ENCODE results near the gene MAP3K20.
"Not testable (repeated sequence)": the region's sequence is repeated elsewhere in the genome, so short reads cannot be mapped to it uniquely, and the experiment has no call there.

Gene MAP3K20

GRCh38 chr2:173193925-173194324, 118.3 kb downstream of the MAP3K20 start:
- no peak for DNase-seq (ENCODE audit: extremely low read depth in 1 of 2, low read depth in 1 of 2)

DNA sequence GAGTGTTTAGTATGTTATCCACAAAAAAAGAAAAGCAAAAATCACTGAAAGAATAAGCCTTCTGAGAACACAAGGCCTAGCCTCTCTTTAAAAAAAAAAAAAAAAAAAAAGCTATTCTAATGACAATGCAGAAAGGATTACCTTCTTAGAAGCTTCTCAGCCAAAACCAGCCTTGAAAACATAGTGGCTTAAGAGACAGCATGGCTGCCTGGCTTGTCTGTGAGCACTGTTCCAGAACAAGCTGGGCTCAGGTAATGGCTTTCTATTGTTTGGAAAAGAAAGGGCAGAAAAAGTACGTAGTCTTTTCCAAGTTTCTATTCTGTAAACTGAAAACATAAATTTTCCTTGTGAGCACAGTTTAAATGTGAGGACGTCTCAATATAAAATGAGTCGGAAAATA, 119.5 kb downstream of the MAP3K20 start:
- no peak for DNase-seq (ENCODE audit: extremely low read depth in 1 of 2, low read depth in 1 of 2)

- DNase-seq (ENCODE audit: extremely low read depth in 1 of 2, low read depth in 1 of 2) = no peak
Measured at GRCh38 chr2:173196080-173196479, 120.4 kb downstream of the MAP3K20 start.

- no peak for DNase-seq (ENCODE audit: extremely low read depth in 1 of 2, low read depth in 1 of 2)
Measured at GRCh38 chr2:173196638-173197037, 121.0 kb downstream of the MAP3K20 start.

GRCh38 chr2:173198327-173198726, 122.7 kb downstream of the MAP3K20 start:
- DNase-seq (ENCODE audit: extremely low read depth in 1 of 2, low read depth in 1 of 2) = no peak

- DNase-seq (ENCODE audit: extremely low read depth in 1 of 2, low read depth in 1 of 2) = no peak
Measured at GRCh38 chr2:173199294-173199693, 123.6 kb downstream of the MAP3K20 start.

DNA sequence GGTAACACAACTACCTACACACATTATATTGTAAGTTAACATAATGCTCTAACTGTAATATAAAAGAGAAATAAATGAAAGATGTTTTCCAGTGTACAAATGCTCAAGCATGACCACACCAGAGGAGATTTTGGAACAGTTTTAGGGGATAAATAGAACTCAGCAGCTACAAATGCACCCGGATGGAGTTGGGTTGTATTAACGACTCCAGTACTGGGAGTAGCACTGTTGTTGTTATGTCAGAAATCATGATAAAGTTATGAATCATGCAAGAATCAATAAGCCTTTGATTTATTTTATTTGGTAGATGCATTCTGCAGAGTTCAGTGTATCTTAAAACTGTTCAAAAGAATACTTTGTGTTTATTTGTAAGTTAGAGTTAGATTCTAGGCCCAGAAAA, 126.9 kb downstream of the MAP3K20 start:
- DNase-seq (ENCODE audit: extremely low read depth in 1 of 2, low read depth in 1 of 2) = no peak

- no peak for DNase-seq (ENCODE audit: extremely low read depth in 1 of 2, low read depth in 1 of 2)
Measured at GRCh38 chr2:173204316-173204715, 128.7 kb downstream of the MAP3K20 start.

DNA sequence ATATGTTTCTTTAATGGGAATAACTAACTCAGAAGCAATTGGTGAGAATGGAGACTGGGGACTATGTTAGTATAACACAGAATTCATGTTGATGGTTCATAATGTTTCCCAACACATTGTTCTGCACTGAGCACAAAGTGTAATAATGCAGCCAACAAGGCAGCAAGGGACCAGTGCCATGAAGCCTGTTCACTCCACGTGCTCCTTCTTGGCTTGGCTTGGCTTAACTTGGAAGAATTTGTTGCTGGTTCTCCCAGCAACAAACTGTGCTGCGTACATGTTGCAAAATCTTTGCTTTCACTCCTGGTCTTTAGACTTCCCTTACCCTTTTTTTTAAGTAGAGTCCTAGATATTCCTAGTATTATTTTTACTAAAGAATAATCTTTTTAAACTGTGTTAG, 129.7 kb downstream of the MAP3K20 start:
- no peak for DNase-seq (ENCODE audit: extremely low read depth in 1 of 2, low read depth in 1 of 2)

GRCh38 chr2:173207124-173207523, 131.5 kb downstream of the MAP3K20 start:
- DNase-seq (ENCODE audit: extremely low read depth in 1 of 2, low read depth in 1 of 2) = not testable (repeated sequence)

GRCh38 chr2:173210270-173211196, 134.9 kb downstream of the MAP3K20 start:
- peak in 1 of 2 donors; percentile 2 for DNase-seq (ENCODE audit: extremely low read depth in 1 of 2, low read depth in 1 of 2)

DNA sequence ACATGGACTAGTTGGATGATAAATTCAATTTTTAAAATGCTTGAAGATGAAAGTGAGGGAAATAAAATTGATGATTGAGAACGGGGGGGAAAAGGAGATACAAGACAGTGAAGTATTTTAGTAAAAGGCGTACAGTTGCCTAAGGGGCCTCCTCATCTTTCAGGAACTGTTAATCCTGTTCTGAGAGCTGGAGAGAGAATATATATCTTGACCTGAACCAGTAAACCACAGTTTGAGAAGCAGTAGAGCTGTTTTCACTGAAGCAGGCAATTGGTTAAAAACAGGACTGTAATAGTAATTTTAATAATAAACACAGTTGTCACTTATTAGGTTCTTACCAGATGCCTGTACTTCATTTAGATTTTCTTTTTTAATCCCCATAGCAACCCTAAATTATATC, 137.5 kb downstream of the MAP3K20 start:
- no peak for DNase-seq (ENCODE audit: extremely low read depth in 1 of 2, low read depth in 1 of 2)

DNA sequence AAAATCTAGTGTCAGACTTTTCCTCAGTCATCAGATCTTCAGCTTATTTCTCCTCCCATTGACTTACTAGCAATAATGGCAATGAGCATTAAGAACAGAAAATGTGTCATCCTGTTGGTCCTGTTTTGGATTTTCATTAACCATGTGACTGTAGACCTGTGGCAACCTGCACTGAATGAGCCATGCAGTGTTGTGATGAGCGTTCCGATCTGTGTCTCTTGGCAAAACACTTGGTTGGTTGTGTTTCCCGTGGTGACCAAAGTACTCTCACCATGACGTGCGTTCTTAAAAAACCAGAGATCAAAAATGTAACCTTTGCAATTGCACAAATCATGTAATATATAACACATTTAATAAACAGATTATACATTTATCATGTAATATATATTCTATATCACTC, 138.6 kb downstream of the MAP3K20 start:
- DNase-seq (ENCODE audit: extremely low read depth in 1 of 2, low read depth in 1 of 2) = no peak

DNA sequence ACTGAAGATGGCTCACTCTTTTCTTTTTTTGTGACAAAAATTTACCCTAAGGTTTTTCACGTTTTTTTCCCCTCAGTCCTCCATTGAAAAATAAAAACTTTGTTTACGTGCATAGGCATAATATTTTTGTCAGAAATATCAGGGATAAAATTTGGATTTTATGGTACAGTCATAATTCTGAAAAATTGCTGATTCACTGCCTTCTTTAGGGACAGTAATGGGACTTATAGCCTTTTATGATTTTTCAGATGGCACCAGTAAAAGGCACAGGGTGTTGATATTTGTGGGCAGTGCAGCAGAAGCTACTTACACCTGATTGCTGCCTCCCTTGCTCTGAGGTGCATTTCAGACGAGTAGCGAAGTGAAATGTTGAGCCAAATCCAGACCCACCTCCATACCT, 139.7 kb downstream of the MAP3K20 start:
- DNase-seq (ENCODE audit: extremely low read depth in 1 of 2, low read depth in 1 of 2) = no peak

- no peak for DNase-seq (ENCODE audit: extremely low read depth in 1 of 2, low read depth in 1 of 2)
Measured at GRCh38 chr2:173216051-173216450, 140.4 kb downstream of the MAP3K20 start.

DNA sequence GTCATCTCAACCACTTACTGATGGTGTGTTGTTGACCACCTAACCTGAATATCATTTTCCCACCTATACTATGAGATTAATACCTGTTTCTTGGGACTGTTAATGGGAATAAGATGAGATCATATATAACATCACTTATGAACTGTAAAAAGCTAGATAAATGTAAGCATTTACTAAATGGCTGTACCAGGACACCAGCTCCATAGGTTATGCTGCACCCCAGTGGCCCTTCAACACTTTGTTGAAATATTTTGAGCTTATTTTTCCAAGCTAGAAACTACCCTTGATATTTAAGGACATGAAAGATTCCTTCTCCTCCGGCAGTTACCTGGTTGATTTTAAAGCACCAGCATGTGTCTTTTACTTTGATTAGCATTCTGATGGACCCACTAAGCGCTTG, 141.0 kb downstream of the MAP3K20 start:
- no peak for DNase-seq (ENCODE audit: extremely low read depth in 1 of 2, low read depth in 1 of 2)

- DNase-seq (ENCODE audit: extremely low read depth in 1 of 2, low read depth in 1 of 2) = no peak
Measured at GRCh38 chr2:173217116-173217840, 141.6 kb downstream of the MAP3K20 start.

- no peak for DNase-seq (ENCODE audit: extremely low read depth in 1 of 2, low read depth in 1 of 2)
Measured at GRCh38 chr2:173218326-173219056, 142.8 kb downstream of the MAP3K20 start.

DNA sequence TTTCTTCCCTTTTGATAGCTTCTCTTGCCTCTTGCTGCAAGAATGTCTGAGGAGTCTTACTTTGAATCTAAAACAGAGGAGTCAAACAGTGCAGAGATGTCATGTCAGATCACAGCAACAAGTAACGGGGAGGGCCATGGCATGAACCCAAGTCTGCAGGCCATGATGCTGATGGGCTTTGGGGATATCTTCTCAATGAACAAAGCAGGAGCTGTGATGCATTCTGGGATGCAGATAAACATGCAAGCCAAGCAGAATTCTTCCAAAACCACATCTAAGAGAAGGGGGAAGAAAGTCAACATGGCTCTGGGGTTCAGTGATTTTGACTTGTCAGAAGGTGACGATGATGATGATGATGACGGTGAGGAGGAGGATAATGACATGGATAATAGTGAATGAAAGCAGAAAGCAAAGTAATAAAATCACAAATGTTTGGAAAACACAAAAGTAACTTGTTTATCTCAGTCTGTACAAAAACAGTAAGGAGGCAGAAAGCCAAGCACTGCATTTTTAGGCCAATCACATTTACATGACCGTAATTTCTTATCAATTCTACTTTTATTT, 145.6 kb downstream of the MAP3K20 start:
- no peak for DNase-seq (ENCODE audit: extremely low read depth in 1 of 2, low read depth in 1 of 2)

GRCh38 chr2:173221937-173222594, 146.4 kb downstream of the MAP3K20 start:
- no peak for DNase-seq (ENCODE audit: extremely low read depth in 1 of 2, low read depth in 1 of 2)

GRCh38 chr2:173223871-173224270, 148.2 kb downstream of the MAP3K20 start:
- DNase-seq (ENCODE audit: extremely low read depth in 1 of 2, low read depth in 1 of 2) = no peak

Data from activated CD8-positive, alpha-beta memory T cell treated with anti-CD3 and anti-CD28 coated beads for 1 hour (primary cell).